Cerebellar nuclear complex (tissue), 1 donor: ENCODE results near the gene GALNT4.

Experiments used
- DNase-seq, 2 experiments: peaks; one replicate each; lab custom pipeline; 2025; lab: John Stamatoyannopoulos, UW

The GALNT4 gene

DNA sequence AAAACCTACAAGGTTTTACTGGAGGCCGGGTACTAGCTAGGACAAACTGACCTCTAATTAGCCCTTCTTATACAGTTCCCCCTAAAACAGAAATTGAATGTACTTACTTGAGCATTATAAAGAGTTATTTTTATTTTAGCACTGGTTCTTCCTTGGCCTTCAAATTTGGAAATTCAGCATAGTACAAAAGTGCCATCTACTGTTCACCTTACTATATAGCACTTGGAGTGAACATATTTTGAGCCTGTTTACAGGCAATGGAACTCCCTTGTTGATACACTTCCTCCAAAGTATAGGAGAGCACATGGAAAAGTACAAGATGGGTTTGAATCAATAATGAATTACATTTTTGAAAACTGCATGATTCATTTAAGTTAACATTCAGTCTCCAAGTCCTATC is 5.1 kb upstream of the GALNT4 start:
- DNase-seq = peak in 1 of 2 experiments; percentile 13

DNA sequence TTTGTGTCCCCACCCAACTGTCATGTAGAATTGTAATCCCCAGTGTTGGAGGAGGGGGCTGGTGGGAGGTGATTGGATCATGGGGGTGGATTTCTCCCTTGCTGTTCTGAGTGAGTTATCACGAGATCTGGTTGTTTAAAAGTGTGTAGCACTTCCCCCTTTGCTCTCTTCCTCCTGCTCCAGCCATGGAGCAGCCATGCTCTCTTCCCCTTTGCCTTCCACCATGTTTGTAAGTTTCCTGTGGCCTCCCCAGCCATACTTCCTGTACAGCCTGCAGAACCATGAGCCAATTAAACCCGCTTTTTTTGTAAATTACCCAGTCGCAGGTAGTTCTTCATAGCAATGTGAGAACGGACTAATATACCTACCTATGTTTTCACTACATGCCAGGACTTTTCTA is 3.8 kb upstream of the GALNT4 start:
- DNase-seq = no peak

DNA sequence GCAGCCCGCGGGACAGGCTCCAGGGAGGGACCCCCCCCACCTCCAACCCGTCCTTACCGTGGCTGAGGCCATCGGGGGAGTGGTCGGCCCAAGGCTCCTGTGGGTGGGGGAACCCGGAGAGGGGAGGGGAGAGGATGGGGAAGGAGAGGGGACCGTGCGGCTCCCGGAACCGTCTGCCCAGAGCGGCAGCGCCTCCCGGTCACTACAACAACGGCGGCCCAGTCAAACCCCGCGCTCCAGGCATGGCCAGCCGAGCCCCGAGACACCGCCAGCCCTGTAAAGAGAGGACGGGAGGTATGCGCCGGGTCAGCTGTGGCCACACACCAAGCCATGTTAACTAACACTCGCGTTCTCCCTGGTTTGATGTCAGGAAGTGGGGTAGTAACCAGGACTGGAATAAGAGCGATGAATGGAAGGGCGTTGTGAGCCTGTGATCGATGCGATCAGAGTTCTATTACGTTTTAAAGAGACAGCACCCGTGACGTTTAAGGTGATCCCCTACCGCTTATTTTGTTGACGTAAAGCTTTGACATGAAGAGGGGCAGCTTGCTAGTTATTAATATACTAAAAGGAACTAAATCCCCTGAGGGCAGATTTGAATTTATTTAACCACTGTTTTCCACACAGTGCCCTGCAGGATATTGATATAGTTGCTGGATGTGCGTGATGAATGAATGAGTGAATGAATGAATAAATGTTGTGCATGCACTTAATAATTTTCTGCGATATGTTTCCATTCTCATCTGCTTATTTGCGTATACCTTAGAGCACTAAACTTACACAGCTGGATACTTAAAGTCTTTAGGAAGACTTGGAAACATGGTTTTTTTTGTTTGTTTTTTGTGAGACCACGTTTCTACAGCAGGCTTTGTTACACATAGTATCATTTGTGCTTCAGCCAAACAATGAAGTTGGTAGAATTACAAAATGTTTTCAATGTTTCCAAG is 1.5 kb upstream of the GALNT4 start, which contains the start of gene POC1B:
POC1B (minus strand) TSS at position 224 of the 947 bp plus-strand sequence; CDS start at position 72, 152 bp downstream.
- DNase-seq = peak in 1 of 2 experiments; percentile 46

DNA sequence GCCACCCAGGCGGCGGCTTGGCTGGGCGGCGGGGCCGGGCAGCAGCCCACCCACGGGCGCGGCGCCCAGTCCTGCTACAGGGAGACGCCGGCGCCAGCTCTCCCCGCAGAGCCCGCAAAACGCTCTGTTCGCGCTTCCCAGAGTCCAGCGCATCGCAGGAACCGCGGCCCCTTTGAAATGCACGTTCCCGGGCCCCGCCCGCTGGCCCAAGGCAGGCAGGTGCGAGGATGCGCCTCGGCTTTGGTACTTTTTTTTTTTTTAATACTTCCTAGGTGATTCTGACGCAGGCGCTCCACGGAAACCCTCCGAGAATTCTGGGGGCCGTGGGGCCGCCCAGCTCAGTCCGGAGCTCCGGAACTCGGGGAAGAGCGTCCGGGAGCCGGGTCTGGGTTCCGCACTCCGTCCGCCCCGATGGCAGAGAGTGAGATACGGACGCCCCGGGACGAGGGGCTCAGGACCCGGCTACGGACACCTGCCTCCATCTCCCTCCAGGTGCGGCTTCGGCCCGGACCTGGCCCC is 768 bp upstream of the GALNT4 start:
- no peak for DNase-seq

DNA sequence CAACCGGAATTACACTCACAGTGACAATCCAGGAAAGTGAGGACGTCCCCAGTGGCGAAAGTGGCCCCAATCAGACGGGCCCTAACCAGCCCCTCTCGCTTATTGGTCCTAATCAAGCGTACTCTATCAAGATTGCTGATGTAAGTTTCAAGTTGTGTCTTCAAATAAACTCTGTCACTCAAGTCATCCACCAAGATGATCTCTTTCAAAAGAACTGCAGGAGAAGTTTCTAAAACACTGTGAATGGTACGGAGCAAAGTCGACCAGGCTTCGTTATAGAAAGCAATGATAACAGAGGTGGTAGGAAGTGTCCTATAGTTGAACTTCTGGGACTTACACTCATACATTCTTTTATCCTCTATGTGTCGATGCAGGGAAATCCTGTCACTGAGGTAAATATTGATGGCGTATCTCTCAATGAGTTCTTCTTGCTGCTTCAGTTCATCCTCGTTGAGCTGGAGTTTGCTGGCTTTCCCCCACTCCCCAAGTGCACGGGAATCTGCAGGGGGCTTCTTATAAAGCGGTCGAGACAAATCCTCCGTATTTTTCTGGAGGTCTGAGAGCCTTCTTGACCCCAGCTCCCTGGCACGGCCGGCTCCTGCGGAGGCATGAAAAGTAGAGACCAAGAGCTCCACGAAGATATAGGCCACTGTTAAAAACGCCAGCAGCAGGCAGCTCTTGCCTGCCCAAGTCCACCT is 604 bp downstream of the GALNT4 start:
- DNase-seq = no peak

DNA sequence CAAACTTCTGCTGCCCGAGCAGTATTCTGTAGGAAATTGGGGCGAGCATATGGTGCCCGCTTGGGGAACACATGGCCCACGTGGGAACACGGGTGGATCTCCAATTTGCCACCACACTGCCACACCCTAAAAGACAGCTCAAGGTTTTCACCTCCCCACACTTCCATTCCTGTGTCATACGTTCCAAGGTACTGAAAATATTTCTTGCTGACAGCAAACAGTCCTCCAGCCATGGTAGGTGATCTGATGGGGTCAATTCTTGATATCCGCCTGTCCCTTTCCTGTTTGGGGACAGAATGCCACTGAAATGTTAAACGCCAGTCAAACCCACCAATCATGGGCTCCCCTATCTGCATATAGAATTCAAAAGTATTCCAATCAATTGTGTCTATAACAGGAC is 1.2 kb downstream of the GALNT4 start:
- no peak for DNase-seq

DNA sequence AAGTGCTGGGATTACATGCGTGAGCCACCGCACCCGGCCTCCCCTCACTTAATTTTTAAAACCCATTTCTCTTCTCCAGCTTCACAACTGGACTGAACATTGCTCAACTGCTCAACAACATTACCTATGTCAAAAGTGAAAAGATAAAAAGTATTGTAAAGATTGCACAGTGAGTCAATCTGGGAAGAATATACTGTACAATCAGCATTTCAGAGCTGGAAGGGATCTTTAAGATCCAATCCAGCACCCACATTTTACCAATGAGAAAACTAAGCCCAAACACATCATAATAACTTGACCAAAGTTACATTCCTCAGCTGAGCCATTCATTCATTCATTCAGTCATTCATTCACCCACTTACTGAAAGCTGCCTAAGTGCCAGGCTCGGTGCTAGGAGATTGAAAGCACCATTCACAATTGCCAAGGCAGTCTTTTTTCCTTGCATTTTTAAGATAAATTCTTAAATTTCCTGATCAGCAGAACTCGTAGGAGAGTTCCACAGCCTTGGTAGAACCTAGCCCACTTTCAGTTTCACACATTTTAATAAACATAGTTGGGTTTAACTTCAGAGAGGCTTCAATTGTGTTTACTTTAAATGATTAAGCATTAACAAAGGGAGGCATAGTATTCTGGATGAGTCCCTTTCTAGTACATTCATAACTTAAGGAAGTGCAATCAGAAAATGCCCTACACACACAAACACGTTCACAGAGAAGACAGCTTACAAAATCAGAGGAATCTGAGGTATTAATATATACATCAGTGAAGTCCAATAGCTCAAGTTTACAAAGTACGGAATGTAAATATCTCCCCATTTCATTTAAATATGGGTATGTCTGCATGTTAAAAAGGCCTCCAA is 3.0 kb downstream of the GALNT4 start:
- DNase-seq = no peak

DNA sequence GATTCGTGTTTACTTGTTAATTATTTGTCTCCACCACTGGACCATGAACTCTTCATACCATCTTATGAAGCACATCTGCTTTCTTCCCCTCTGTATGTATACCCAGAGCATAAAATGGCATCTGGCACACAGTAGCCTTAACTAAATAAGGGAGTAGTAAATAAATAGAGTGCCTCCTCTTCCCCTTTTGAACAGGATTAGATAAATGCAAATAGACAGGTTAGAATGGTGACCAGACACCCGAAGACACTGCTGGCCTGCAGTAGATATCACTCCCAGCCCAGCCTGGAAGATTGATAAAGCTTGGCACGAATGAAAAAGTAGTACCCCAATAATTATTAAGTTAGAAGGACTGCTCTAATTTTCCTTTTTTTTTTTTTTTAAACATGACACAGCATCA is 6.9 kb downstream of the GALNT4 start:
- DNase-seq = no peak

DNA sequence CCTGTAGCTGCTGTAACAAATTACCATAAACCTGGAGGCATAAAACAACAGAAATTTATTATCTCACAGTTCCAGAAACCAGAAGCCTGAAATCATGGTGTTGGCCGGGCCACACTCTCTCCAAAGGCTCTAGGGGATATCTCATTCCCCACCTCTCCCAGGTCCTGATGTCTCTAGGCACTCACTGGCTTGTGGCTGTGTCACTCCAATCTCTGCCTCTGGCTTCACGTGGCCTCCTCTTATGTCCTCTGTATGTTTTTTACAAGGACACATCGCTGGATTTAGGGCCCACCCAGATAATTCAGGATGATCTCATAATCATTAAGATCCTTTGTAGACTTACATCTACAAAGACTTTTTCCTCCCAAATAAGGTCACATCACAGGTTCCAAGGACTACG is 8.0 kb downstream of the GALNT4 start:
- no peak for DNase-seq

DNA sequence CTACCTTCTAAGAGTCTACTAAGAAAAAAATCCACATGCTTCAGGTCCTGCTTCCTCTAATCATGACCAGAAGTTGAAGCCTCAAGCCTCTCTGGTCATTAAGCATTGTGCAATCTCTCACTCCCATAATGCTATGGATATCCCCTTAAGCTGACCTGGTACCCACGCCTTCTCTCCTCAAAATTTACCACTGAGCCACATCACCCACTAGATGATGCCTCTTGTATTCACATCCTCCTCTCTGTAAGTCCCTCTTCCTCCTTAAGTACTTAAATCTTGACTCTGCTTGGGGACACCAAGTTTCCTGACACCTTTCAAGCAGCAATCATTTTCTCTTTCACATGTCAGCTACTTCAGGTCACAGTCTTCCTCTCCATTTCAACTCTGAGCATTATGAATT is 9.8 kb downstream of the GALNT4 start:
- DNase-seq = no peak

DNA sequence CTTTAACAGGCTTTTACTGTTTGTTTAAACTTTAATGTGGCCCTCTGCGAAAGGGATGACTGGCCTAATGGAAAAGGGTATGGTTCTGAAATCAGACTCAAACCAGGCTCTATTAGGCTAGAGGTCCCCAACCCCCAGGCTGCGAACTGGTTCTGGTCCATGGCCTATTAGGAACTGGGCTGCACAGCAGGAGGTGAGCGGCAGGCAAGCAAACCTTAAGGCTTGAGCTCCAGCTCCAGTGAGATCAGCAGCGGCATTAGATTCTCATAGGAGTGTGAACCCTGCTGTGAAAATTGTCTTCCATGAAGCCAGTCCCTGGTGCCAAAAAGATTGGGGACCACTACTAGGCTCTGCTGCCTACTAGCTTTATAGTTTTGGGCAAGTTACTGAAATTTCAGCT is 11.1 kb downstream of the GALNT4 start:
- no peak for DNase-seq

DNA sequence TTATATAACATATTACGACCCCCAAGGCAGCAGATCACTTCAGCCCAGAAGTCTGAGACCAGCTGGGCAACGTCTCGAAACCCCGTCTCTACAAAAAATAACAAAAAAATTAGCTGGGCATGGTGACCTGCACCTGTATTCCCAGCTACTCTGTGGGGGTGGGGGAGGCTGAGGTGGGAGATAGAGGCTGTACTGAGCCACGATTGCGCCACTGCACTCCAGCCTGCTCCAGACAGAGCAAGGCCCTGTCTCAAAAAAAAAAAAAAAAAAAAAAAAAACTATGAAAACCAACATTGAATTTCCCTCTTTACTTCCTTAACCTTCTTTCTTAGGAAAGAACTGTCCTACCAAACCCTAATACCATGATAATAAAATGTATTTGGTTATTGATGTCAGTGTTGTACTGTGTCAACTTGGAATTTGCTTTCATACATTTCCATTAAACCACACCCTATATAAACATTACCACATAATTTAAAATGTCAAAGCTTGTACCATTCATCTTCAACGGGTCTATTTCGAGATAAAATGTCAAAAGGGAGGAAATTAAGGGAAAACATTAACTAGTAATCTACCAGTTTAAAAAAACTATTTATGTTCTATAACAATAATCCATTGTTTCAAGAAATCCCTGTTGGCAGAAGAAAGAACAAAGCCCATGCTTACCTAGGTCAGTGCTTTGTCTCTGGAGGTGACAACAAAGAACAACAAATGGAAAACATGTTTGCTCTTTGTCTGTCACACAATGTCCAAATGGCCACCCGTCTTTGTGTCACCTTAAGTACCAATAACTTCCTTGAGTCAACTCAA is 17.4 kb downstream of the GALNT4 start:
- DNase-seq = no peak

DNA sequence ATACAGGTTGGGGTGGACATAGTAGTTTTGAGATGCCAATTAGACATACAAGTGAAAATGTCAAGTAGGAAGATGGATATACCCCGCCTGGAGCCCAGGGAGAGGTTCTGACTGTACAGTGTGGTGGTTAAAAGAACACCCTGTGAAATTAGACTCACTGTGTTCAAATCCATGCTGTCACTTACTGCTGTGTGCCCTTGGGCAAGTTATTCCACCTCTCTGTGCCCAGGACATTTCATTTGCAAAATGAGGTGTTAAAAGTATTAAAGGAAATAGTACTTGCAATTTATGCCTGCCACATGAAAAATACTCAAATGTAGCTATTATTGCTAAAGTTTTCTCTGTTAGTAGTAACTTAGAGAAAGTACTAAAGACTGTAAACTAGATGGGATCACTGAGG is 18.5 kb downstream of the GALNT4 start:
- DNase-seq = no peak

DNA sequence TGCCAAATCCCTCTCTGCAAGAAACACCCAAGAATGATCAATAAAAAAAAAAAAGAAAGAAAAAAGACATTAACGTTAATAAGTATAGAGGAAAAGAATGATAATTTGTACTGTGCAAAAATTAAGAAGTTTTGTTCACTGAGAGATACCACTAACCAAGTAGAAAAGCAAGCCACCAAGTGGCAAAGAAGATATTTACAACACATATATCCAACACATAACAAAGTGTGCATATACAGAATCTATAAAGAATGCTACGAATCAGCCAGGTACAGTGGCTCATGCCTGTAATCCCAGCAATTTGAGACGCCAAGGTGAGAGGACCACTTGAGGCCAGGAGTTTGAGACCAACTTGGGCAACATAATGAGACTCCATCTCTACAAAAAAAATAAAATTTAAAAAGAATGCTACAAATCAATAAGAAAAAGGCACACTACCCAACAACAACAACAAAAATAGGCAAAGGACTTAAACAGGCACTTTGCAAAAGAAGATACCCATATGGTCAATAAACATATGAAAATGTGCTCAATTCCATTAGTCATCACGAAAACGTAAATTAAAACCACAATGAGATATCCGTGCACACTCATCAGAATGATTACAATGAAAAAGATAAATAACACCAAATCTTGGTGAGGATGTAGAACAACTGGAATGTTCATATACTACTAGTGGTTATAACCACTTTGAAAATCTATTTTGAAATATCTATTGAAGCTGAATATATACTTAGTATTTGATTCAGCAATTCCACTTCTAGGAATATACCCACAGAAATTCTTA is 19.8 kb downstream of the GALNT4 start:
- DNase-seq = no peak

DNA sequence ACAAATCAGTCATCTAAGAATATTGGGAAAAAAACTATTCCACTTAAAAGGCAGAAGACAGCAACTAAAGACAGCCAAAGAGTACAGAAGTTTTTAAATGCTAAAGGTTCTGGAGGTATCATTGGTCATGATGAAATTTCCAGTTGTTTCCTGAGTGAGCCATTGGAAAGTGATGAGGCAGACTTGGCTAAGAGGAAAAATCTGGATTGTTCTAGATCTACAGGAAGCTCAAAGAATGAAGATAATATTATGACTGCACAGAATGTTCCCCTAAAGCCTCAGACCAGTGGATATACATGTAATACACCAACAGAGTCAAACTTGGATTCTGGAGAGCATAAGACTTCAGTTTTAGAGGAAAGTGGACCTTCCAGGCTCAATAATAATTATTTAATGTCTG is 22.8 kb downstream of the GALNT4 start:
- no peak for DNase-seq

DNA sequence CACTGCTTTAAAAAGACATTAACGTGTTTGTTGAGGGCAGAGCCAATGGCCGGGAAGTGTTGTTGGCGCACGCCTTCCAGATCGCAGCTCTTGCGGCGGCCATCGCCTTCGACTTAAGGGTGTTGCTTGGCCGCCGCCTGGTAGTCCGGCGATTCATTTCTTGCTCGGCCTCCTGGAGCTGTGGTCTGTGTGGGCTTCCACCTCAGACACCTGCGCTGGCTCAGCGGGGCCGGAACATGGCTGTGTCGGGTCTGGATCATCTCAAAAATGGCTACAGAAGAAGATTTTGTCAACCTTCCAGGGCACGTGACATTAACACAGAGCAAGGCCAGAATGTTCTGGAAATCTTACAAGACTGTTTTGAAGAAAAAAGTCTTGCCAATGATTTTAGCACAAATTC is 24.7 kb downstream of the GALNT4 start:
- no peak for DNase-seq

DNA sequence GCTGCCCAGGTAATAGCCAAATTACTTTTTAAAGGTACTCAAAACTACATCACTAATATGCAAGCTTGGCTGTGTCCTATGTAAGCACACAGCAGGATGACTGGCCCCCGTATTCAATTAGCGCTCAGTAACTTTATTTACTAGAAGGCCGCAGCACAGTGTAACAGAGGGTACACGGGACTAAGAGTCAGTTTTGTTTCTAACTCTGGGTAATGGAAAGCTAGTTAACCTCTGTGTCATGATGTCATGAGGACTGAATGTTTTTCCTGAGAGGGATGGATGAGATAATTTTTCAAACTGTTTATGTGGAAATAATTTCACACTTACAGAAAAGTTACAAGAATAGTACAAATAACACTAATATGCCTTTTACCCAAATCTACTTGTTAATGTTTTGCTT is 27.1 kb downstream of the GALNT4 start:
- DNase-seq = no peak

DNA sequence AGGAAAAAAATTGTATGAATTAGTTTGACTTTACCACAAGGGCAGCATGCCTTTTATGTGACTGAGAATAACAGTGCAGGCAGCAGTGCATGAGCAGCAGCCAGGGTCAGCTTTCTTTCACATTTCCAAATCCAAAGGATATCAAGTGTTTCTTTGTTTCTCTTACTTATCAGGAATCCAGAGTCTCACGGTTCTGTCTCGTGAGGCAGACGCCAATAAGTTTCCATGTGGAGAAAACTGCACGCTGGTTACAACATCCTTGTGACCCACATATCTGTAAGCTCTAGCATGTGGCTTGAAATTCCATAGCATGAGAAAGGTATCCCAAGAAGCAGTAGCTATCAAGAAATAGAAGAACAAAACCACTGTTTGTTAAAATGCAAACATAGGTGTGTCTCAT is 27.6 kb downstream of the GALNT4 start:
- DNase-seq = no peak

DNA sequence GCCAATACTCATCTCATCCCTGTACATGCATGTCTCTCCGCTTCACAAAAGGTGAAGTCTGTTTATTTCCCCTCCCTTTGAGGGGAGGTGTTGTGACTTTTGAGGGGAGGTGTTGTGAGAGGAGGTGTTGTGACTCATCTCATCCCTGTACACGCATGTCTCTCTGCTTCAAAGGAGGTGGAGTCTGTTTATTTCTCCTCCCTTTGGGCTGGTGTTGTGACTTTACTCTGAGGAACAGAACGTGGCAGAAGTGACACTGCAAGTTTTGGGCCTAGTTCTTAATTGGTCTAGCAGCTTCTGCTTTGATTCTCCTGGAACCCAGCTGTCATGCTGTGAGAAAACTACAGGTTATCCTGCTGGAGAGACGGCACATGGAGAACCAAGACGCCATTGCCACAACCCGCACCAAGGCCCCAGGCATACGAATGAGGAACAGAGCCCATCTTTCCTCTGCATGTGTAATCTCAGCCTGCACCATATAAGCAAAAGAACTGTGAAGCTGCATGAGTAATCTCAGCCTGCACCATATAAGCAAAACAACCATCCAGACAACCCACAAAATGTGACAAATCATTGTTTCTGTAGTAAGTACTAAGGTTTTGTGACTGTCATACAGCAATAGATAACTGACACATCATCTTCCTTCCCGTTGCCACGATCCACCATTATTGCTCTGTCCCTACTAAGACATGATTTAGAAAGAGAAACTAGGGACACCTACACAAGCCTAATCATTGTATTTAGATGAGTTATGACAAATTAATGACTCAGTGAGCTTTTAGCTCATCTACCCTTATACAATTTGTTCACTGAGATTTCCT is 30.0 kb downstream of the GALNT4 start:
- no peak for DNase-seq
